ENCODE measurements around the gene PPP1R3F.
"Not testable (repeated sequence)": the region's sequence is repeated elsewhere in the genome, so short reads cannot be mapped to it uniquely, and the experiment has no call there.

The PPP1R3F gene

GRCh38 chrX:49273181-49273727, 3.7 kb downstream of the PPP1R3F start:
- no peak for DNase-seq (ENCODE audit: low spot score)

DNA sequence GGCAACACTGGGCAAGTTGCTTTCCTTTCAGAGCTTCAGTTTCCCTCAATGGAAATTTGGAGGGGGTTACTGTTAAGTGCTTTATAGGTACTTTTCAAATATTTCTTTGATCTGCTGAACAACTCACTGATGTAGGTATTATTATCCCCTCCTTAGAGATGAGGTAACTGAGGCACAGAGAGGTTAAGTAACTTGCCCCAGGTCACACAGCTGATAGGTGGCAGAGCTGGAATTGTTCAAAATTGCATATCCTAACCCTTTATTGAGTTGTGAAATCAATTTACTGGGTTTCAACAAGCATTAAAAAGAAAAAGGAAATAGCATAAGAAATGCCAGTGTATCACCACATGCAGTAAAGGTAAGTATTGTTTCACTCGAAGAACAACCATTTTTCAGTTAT, 6.6 kb downstream of the PPP1R3F start:
- no peak for DNase-seq (ENCODE audit: low spot score)

DNA sequence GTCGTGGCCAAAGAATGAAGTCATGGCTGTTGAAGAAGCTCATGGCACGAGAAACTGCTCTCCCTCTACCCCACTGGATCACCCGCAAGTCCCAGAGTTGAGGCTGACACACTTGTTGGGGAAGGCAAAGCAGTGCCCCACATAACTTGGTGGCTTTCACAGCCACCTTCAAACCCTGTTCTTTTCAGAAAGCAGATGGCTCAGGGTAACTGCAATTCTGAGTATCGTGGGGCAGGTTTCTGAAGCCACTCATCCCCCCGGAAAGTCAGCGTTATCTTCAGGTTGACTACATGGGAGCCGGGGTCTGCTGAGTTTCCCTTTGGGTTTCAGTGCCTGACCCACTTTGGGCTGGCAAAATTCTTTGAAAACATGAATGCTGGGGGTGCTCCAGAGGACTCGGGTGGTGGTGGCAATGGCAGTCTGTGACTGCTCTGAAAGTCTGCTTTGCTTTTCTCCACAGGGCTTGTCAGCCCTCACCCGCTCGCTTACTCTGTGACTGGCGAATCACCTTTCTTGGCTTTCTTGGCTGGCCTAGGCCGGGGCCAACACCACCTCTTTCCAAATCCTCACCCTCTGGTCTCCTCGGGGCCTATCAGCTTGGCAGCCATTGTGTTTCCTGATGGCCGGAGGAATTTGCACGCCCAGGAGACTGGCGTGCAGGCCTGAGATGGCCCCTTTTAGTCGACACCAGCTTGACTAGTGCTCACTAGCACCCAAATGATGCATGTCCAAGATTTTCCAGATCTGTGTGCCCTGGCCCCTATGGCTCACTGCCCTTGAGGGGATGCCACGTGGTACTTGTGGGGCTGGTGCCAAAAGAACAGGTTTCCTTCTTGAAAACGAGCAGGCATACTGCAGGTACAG, 7.3 kb downstream of the PPP1R3F start:
- no peak for DNase-seq (ENCODE audit: low spot score)

DNA sequence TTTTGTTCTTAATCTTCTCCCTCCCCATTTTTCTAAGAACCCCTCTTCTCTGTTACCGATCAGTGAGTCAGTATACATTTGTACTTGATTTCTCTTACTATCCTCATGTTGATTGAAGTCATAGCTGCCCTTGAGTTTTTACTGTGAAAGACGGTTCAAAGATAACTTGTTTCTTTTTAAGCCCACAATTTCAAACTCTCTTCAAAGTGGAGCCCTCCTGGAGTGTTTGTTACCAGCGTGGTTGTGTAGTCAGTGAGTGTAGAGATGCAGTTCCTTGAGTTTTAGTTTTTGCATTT, 7.9 kb downstream of the PPP1R3F start:
- DNase-seq (ENCODE audit: low spot score), result no peak

DNA sequence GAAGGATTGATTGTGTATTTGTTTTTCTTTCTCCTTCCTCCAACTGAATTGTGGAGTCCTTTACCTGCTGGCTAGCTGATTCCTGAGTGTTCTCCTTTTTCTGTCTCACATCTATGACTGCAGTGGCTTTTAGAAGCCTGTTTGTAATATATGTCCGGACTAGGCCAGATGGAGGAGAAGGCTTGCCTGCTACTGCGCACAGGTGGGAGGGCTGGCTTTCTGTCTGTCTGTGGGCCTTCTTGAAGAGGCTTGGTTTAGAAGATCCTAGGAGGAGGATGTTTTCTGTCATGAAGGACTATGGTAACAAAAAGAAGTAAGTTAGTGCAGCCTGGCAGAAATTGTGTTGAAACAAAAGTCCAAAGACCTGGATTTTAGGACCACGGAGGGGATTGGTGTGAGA, 8.5 kb downstream of the PPP1R3F start:
- no peak for DNase-seq (ENCODE audit: low spot score)

DNA sequence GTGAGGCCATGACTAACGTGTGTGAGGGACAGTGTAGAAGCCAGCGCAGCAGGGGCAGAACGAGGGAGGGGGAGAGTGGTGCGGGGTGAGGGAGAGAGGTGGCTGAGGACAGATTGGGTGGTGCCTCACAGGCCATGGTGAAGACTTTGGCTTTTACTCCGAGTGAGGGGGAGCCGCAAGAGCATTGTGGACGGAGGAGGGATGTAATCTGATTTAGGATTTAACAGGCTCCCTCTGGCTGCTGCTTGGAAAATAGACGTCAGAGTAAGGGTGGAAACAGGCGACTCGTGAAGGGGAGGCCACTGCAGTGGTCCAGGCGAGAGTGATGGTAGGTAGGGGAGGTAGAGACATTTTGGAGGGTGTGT, 13.0 kb downstream of the PPP1R3F start:
- DNase-seq (ENCODE audit: low spot score), result no peak

DNA sequence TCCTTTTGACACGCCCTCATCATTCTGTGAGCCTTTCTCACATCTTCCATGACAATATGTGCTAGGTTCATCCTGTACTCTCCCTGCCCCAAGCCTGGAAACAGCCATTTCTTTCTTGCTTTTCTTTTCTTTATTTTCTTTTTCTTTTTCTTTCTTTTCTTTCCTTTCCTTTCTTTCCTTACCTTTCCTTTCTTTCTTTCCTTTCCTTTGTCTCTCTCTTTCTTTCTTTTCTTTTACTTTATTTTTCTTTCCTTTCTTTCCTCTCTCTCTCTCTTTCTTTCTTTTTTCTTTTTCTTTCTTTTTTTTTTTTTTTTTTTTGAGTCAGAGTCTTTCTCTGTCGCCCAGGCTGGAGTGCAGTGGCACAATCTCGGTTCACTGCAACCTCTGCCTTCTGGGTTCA, 14.6 kb downstream of the PPP1R3F start:
- DNase-seq (ENCODE audit: low spot score), result no peak

DNA sequence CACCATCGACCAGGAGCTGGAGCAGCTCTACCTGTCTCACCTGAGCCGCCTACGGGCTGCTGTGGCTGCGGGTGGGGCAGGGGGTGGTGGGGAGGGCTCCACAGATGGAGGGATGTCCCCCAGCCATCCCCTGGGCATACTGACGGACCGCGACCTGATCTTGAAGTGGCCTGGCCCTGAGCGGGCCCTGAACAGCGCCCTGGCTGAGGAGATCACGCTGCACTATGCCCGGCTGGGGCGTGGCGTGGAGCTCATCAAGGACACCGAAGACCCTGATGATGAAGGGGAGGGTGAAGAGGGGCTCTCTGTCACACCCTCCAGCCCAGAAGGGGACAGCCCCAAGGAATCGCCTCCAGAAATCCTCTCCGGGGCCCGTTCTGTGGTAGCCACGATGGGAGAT, 16.5 kb downstream of the PPP1R3F start:
- DNase-seq (ENCODE audit: low spot score), result no peak

GRCh38 chrX:49286581-49286980, 17.0 kb downstream of the PPP1R3F start:
- DNase-seq (ENCODE audit: low spot score), result no peak

DNA sequence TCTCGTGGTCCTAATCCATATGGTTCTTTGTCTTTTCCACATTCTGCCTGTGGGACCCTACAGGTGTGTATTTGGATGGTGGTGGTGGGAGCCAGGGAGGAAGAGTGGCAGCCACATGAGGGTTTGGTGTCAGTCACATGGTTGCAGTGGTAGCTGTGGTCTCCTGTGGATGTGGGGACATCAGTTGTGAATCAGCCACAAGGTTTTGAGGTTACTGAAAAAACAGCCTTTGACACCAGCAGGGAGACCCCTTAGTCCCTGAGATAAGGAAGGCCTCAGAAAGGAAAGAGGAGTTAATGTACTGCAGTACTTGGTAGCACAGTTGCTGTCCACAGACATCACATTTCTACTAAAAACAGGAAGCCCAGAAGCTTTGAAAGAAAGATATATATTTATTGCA, 18.1 kb downstream of the PPP1R3F start:
- no peak for DNase-seq (ENCODE audit: low spot score)

DNA sequence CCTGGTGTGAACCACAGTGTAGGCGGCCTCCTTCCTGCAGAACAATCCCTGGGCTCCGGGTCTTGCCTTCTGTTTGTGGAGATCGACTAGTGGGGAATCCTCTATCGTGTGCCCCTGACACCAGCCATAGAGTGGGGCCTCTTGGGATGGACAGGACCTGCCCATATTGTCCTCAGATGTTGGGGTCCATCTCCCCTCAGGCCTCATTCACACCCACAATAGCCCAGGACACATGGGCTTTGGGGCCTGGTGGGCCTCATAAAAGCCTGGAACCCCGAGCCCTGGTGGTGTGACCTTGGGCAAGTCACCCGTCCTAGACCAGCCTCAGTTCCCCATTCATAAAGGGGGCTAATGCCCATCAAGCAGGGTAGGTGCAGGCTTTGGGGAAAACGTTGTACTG, 20.6 kb downstream of the PPP1R3F start:
- DNase-seq (ENCODE audit: low spot score), result no peak

- DNase-seq (ENCODE audit: low spot score), result peak; percentile 28
Measured at GRCh38 chrX:49291615-49292337, 22.2 kb downstream of the PPP1R3F start.

GRCh38 chrX:49292400-49293362, 23.1 kb downstream of the PPP1R3F start:
- DNase-seq (ENCODE audit: low spot score), result no peak

DNA sequence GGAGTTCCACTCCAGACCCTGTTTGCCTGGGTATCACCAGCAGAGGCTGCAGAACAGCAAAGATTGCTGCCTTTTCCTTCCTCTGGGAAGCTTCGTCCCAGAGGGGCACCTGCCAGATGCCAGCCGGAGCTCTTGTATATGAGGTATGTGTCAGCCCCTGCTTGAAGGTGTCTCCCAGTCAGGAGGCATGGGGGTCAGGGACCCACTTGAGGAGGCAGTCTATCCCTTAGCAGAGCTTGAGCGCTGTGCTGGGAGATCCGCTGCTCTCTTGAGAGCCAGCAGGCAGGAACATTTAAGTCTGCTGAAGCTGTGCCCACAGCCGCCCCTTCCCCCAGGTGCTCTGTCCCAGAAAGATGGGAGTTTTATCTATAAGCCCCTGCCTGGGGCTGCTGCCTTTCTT, 29.7 kb downstream of the PPP1R3F start:
- not testable (repeated sequence) for DNase-seq (ENCODE audit: low spot score)

DNA sequence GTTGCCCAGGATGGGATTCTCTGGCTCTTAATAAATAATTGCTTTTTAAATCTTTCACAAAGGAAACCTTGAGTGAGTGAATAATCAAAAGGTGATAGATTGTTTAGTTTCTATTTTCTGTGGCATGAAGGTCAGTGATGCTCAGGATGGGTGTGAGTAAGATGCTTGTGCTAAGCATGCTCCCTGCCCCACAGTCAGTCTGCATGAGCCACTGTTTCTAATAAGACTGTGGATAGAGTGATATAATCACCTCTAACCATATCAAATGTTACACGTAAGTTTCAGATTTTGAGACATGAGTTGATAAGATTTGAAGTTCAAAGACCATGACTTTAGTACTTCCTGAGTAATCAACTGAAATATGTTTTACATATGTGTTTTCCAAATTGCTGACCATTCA, 31.1 kb downstream of the PPP1R3F start:
- no peak for DNase-seq (ENCODE audit: low spot score)

- DNase-seq (ENCODE audit: low spot score), result no peak
Measured at GRCh38 chrX:49303346-49303745, 33.8 kb downstream of the PPP1R3F start, which contains the start of gene GAGE10. TSS of gene GAGE10 (plus strand) at chrX:49303646. CDS start at chrX:49304860, 1,214 bp downstream.

- DNase-seq (ENCODE audit: low spot score), result not testable (repeated sequence)
Measured at GRCh38 chrX:49307775-49308174, 38.2 kb downstream of the PPP1R3F start.

DNA sequence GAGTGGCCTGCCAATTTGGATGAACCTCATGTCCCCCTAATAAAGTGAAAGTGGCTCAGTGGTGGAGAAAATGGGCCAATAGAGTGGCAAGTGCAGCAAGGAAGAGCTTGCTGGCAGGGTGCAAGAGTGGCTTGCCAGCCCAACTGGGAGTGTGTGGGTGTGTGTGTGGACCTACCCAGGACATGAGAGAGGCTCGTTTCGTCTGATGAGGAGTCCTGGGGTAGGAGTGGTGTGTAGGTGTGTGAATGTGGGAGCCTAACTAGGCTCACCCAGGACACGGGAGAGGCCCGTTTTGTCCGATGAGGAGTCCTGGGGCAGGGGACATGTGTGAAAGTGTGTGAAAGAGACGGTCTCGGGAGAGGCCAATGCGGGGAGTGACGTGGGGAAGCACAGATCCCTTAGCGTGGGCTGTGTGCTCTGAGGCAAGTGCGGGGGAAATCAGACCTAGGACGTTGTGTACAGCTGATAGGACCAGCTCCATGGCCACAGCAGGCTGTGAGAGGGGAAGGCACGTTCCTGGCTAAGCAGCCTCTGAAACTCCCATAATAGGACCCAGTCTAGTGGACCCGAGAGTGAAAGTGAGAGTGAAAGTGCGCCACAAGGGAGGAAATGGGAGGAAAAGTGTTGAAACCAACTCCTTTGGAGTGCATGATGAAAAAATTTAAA, 39.1 kb downstream of the PPP1R3F start:
- DNase-seq (ENCODE audit: low spot score), result peak; percentile 6

DNA sequence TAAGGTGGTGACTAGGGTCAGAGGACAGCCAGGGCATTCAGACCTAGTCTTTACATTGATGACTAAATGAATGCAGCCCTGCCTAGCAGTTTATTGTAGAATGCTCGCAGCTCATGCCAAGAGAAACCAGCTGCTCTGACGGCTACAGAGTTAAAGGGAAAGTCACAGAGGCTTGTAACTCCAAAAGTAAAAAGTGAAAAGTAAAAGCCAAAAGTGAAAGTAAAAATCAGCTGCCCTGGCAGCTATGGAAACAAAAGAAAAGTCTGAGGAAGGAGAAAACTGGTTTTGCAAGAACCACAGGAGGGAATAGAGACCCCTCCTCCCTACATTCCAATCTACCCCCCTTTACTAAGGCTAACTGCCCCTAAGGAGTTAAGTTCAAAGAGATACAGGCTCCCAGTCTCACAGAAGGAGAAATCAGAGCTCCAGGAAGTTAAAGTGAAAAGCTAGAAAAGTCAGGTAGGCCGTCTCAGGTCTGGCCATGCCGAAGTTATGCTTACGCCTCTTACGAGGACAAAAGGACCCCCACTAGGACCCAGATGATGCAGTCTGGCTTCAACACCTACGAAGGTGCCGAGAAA, 39.9 kb downstream of the PPP1R3F start:
- no peak for DNase-seq (ENCODE audit: low spot score)

- no peak for DNase-seq (ENCODE audit: low spot score)
Measured at GRCh38 chrX:49310371-49310770, 40.8 kb downstream of the PPP1R3F start.

DNA sequence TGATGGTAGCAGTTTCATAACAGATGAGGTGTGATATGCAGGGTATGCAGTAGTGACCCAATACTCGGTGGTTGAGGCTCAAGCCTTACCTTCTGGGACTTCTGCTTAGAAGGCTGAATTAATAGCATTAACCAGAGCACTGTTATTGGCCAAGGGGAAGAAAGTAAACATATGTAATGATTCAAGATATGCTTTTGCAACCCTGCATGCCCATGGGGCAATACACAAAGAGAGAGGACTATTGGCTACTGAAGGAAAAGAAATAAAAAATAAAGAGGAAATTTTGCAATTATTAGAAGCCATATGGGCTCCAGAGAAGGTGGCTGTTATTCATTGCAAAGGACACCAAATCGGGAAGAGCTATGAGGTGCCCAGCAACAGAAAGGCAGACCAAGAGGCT, 42.6 kb downstream of the PPP1R3F start:
- DNase-seq (ENCODE audit: low spot score), result no peak
